Ovary (tissue), 3 donors: ENCODE results near the gene NT5C2.

Source experiments
- EP300 ChIP-seq: sonication (generic); formaldehyde crosslinking; IDR thresholded peaks from one replicate; pipeline ENCODE4 v1.6.1; 2017; ENCODE audit warnings: antibody characterized with exemption
- POLR2A ChIP-seq: fragments of 450-650 bp; IDR thresholded peaks from one replicate; pipeline ENCODE4 v1.6.1; 2017; ENCODE audit warnings: antibody characterized with exemption, mild to moderate bottlenecking, moderate library complexity
- TF ChIP-seq, protein P1 (sequence below), 3 donors: fragments of 450-650 bp in 2 of 3; fragments of 200-600 bp in 1 of 3; IDR thresholded peaks; one replicate each; pipeline versions ENCODE4 v1.5.1 to v1.8.0; 2016 to 2022; ENCODE audit warnings: antibody characterized with exemption in 3 of 3, mild to moderate bottlenecking in 1 of 3
- donor health status: DM: no; HTN: no; CAD: no.

DNA sequence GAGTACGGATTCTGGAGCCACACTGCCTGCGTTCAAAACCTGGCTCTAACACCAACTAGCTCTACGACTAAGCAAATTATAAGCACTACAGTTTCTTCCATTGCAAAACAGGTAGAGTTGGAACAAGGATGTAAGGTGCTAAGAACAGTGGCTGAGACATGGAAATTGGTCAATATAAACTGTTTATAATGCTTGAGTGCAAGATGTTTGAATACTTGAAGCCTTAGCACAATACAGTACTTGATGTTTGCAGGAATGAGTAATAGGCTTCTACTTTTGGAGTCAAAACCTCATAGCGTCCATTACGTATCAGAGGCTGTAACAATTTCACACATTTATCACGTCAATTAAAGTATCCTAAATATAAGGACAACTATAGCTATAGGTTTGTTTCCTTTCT lies 6.9 kb downstream of the NT5C2 start:
- TF ChIP-seq, protein P1, sequence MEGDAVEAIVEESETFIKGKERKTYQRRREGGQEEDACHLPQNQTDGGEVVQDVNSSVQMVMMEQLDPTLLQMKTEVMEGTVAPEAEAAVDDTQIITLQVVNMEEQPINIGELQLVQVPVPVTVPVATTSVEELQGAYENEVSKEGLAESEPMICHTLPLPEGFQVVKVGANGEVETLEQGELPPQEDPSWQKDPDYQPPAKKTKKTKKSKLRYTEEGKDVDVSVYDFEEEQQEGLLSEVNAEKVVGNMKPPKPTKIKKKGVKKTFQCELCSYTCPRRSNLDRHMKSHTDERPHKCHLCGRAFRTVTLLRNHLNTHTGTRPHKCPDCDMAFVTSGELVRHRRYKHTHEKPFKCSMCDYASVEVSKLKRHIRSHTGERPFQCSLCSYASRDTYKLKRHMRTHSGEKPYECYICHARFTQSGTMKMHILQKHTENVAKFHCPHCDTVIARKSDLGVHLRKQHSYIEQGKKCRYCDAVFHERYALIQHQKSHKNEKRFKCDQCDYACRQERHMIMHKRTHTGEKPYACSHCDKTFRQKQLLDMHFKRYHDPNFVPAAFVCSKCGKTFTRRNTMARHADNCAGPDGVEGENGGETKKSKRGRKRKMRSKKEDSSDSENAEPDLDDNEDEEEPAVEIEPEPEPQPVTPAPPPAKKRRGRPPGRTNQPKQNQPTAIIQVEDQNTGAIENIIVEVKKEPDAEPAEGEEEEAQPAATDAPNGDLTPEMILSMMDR (IDR thresholded peaks at IDR 0.05): no peak
- TF ChIP-seq POLR2A (no peak), EP300 (no peak)
